ENCODE data around the gene MKRN2OS. TPM values are rescaled to one million over a fixed set of nuclear protein-coding genes. Genes with fewer than 3 reads are reported as not detected.

MKRN2OS gene
- total and polyA plus RNA-seq, 4 donors, result 0.06 to 0.42 (median 0.17) TPM

GRCh38 chr3:12496453-12496761 lies 48.9 kb downstream of the MKRN2OS start:
- no peaks in the 10 kb centered on the region for H3K9me3 ChIP-seq (ENCODE audit: control insufficient read depth in 4 of 4, low read length in 3 of 4)
- peaks cover 7 to 39% (median 20%) of the 10 kb centered on the region in 4 donors for H3K36me3 ChIP-seq (ENCODE audit: control insufficient read depth in 4 of 4, insufficient read depth in 3 of 4, low read depth in 1 of 4, low read length in 3 of 4)
- no peak overlapping the region for H3K27ac ChIP-seq (ENCODE audit: low read depth in 1 of 2, low read length in 2 of 2)
- no peaks in the 10 kb centered on the region for H3K4me1 ChIP-seq (ENCODE audit: control insufficient read depth in 4 of 4, insufficient read depth in 4 of 4, low read length in 3 of 4)
- H3K27me3 ChIP-seq (ENCODE audit: control insufficient read depth in 4 of 4, insufficient read depth in 4 of 4, low read length in 3 of 4), result no peaks in the 10 kb centered on the region
- 95% methylated on average over 1 of the region's 1 CpG for WGBS
- no peak overlapping the region for H3K4me3 ChIP-seq (ENCODE audit: low read depth in 1 of 3, low read length in 3 of 3)
- no peak for DNase-seq (ENCODE audit: low spot score)
- TF ChIP-seq REST (IDR thresholded peaks at IDR 0.05) (no peak), ZBTB33 (IDR thresholded peaks at IDR 0.05) (no peak), TAF1 (conservative IDR thresholded peaks at IDR 0.05) (no peak), GABPA (IDR thresholded peaks at IDR 0.05 in 1 of 2, conservative IDR thresholded peaks at IDR 0.05 in 1 of 2) (no peak), ATF3 (IDR thresholded peaks at IDR 0.05) (no peak), MAX (IDR thresholded peaks at IDR 0.05) (no peak), FOXA1 (IDR thresholded peaks at IDR 0.05) (no peak), RAD21 (IDR thresholded peaks at IDR 0.05) (no peak), RXRA (IDR thresholded peaks at IDR 0.05) (no peak), SP1 (IDR thresholded peaks at IDR 0.05) (no peak), CTCF (IDR thresholded peaks at IDR 0.05; ENCODE audit: low read depth, low read length, missing input control) (no peak), HNF4A (conservative IDR thresholded peaks at IDR 0.05) (no peak), EGR1 (IDR thresholded peaks at IDR 0.05; ENCODE audit: low read depth in 2 of 2) (no peak)
- no peak overlapping the region for H3K9ac ChIP-seq (ENCODE audit: low read depth in 1 of 2, low read length in 2 of 2)

GRCh38 chr3:12495749-12496452 lies 49.4 kb downstream of the MKRN2OS start:
- DNase-seq (ENCODE audit: low spot score), result no peak
- Histone ChIP-seq H3K27ac (ENCODE audit: low read depth in 1 of 2, low read length in 2 of 2) (no peak overlapping the region), H3K4me3 (ENCODE audit: low read depth in 1 of 3, low read length in 3 of 3) (no peak overlapping the region), H3K27me3 (ENCODE audit: control insufficient read depth in 4 of 4, insufficient read depth in 4 of 4, low read length in 3 of 4) (no peaks in the 10 kb centered on the region), H3K4me1 (ENCODE audit: control insufficient read depth in 4 of 4, insufficient read depth in 4 of 4, low read length in 3 of 4) (no peaks in the 10 kb centered on the region), H3K9ac (ENCODE audit: low read depth in 1 of 2, low read length in 2 of 2) (no peak overlapping the region), H3K9me3 (ENCODE audit: control insufficient read depth in 4 of 4, low read length in 3 of 4) (no peaks in the 10 kb centered on the region), H3K36me3 (ENCODE audit: control insufficient read depth in 4 of 4, insufficient read depth in 3 of 4, low read depth in 1 of 4, low read length in 3 of 4) (peaks cover 7 to 39% (median 20%) of the 10 kb centered on the region in 4 donors)
- WGBS, result 95% methylated on average over 8 of the region's 8 CpGs
- TF ChIP-seq HNF4G (IDR thresholded peaks at IDR 0.05), result no peak
- no peak for TF ChIP-seq ATF3 (IDR thresholded peaks at IDR 0.05)
- TF ChIP-seq NR2F2 (IDR thresholded peaks at IDR 0.05), result no peak
- TF ChIP-seq EGR1 (IDR thresholded peaks at IDR 0.05; ENCODE audit: low read depth in 2 of 2), result no peak
- TF ChIP-seq HNF4A (conservative IDR thresholded peaks at IDR 0.05), result no peak
- TF ChIP-seq CTCF (IDR thresholded peaks at IDR 0.05; ENCODE audit: low read depth, low read length, missing input control), result no peak
- TF ChIP-seq JUND (IDR thresholded peaks at IDR 0.05), result no peak
- no peak for TF ChIP-seq MAX (IDR thresholded peaks at IDR 0.05)
- no peak for TF ChIP-seq FOXA2 (IDR thresholded peaks at IDR 0.05)
- TF ChIP-seq RAD21 (IDR thresholded peaks at IDR 0.05), result no peak

All from liver (tissue), 9 donors.